ENCODE measurements around the gene ALK. TPM values are rescaled to one million over a fixed set of nuclear protein-coding genes. Genes with fewer than 3 reads are reported as not detected.

Gene ALK
- total RNA-seq, 1 experiment from 2014 or later, result 59.6 TPM

DNA sequence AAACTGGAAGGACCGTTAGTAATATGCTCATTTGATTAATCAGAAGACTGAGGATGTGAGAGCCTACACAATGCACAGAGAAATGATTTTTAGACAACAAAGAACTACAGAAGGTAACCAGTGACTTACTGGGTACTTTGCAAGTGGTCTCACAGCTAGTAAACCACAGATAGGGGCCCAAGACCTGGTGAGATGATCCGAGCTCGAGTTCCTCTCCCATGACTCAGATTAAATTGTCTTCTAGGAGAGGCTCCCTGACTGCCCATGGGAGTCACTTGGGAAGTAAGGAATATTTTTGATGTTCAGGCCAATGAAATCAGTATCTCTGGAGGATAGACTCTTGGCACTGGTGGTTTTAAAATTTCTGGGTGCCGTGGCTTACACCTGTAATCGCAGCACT is 586.0 kb downstream of the ALK start:
- peaks cover 32% of the 10 kb centered on the region for H3K4me1 ChIP-seq
- H3K36me3 ChIP-seq, result no peaks in the 10 kb centered on the region
- peak in 1 of 2 experiments; percentile 31 for DNase-seq
- no peak overlapping the region for H3K4me3 ChIP-seq
- H3K9me3 ChIP-seq (replicated peaks), result no peaks in the 10 kb centered on the region
- H3K27me3 ChIP-seq, result no peaks in the 10 kb centered on the region
- no peak overlapping the region; the same call in 1 of the 2 replicates for H3K27ac ChIP-seq

DNA sequence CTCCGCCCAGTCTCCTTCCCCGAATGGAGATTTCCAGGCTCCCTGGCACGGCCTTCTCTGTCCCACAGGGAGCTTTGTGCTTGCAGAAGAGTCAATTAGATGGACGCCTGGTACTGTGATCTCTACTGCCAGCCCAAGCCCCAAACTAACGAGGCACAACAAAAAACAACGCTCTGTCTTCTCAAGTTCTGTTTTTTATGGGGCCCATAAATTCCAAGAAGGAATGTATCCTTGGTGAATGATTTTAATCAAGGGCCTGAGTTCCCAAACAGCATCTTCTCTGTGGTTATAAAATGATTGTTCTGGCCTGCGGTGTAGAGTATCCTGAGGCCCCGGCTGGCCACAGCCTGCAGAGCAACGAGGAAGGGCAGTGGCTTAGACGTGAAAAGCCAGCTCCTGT is 586.7 kb downstream of the ALK start:
- peaks cover 32% of the 10 kb centered on the region for H3K4me1 ChIP-seq
- no peak for DNase-seq
- H3K36me3 ChIP-seq, result no peaks in the 10 kb centered on the region
- H3K4me3 ChIP-seq, result no peak overlapping the region
- no peaks in the 10 kb centered on the region for H3K27me3 ChIP-seq
- no peak overlapping the region for H3K27ac ChIP-seq
- H3K9me3 ChIP-seq (replicated peaks), result no peaks in the 10 kb centered on the region

DNA sequence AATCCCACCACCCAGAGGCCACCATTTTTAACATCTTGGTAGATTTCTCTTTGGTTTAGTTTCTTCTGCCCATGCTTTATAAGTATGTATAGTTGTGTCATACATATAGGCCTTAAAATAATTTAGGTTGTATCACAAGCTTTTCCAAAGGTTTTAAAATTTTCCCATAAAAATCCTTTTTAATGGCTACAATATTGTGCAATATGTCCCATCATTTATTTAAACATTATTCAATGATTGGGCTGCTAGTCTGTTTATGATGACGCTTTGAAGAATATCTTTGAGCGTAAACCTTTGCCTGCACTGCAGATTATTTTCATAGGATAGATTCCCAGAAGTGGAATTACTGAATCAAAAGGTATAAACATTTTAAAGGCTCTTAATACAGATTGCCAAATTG is 588.8 kb downstream of the ALK start:
- DNase-seq, result no peak
- Histone ChIP-seq H3K4me3 (no peak overlapping the region), H3K4me1 (peaks cover 28% of the 10 kb centered on the region), H3K9me3 (replicated peaks) (no peaks in the 10 kb centered on the region), H3K36me3 (no peaks in the 10 kb centered on the region), H3K27ac (no peak overlapping the region), H3K27me3 (no peaks in the 10 kb centered on the region)

DNA sequence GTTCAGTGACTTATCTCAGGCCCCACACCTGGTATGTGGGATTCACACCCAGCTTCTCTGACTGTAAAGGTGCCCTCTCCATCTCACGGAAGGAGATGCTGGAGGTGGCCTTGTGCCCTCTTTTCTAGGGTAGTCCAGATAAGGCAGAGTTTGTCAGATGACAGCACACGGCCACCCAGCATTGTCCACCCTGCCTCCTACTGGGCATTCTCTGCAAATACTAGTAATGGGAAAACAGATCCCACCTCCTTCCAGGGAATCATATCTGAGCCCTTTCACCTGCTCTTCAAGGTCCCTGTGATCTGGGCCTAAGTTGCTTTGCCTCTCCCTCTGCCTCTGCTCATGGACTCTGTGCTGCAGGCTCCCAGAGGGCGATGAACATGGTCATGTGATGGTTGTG is 591.5 kb downstream of the ALK start:
- H3K4me3 ChIP-seq, result no peak overlapping the region
- peaks cover 1% of the 10 kb centered on the region for H3K4me1 ChIP-seq
- no peak overlapping the region for H3K27ac ChIP-seq
- H3K9me3 ChIP-seq (replicated peaks), result no peaks in the 10 kb centered on the region
- no peaks in the 10 kb centered on the region; the same call in 1 of the 2 replicates for H3K36me3 ChIP-seq
- DNase-seq, result no peak
- no peaks in the 10 kb centered on the region for H3K27me3 ChIP-seq

DNA sequence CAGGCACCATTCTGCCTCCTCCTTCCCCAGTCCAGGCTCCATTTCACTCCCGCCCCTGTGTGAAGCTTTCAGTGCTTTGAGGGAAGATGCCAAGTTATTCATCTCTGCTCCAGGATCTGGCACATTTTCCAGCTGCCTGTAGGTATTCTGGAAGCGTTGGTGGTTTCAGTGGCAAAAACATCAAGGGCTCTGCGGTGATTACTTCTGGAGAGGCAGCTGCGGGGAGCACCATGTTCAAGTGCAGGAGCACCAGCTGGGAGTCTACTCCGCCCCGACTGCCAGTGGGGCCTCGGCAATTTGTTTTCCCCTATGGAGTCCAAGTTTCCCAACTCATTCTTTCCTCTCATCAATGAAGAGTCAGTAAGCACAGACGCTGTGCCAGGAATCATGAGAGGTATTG is 594.5 kb downstream of the ALK start:
- H3K27ac ChIP-seq, result no peak overlapping the region
- no peaks in the 10 kb centered on the region for H3K27me3 ChIP-seq
- H3K36me3 ChIP-seq, result no peaks in the 10 kb centered on the region; the same call in 1 of the 2 replicates
- no peaks in the 10 kb centered on the region for H3K9me3 ChIP-seq (replicated peaks)
- H3K4me1 ChIP-seq, result peaks cover 17% of the 10 kb centered on the region
- no peak for DNase-seq
- no peak overlapping the region for H3K4me3 ChIP-seq

DNA sequence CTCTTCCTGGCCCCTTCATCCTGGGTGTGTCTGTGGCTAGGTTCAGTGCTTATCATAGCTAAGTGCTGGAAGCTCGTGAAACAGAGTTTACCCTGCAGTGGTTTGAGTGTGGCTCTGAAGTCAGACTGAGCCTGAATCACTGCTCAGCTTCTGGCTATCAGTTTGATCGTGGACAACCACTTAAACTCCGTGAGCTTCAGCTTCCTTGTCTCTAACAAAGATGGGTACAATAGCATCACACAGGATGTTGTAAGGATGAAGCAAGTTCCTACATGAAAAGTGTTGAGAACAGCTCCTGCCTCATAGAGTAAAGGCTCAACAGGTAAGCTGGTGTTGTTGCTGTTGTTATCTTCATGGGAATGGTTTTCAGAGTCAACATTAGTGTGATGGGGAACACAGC is 595.8 kb downstream of the ALK start:
- no peak for DNase-seq
- Histone ChIP-seq H3K4me3 (no peak overlapping the region), H3K4me1 (peaks cover 17% of the 10 kb centered on the region), H3K36me3 (peaks cover 6% of the 10 kb centered on the region; the same call in 1 of the 2 replicates), H3K27me3 (no peaks in the 10 kb centered on the region), H3K9me3 (replicated peaks) (no peaks in the 10 kb centered on the region), H3K27ac (no peak overlapping the region)

DNA sequence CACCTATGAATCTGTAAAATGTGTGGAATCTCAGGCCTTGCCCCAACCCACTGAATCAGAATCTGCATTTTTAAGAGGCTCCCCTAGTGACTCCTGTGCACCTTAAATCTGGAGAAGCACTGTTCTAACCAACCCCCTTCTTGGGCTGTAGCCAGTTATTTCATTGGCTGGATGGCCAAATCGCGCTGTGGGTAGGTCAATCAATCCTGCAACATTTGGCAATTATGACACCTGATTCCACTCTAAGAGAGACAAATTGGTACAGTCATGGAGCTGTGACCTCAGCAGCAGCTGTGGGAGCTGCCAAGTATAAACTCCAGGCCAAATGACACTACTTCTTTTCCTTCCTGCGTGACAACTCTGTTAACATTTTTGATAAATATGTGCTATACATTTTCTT is 597.4 kb downstream of the ALK start:
- H3K9me3 ChIP-seq (replicated peaks), result no peaks in the 10 kb centered on the region
- DNase-seq, result peak; percentile 58 to 75
- peaks cover 17% of the 10 kb centered on the region for H3K36me3 ChIP-seq
- H3K4me1 ChIP-seq, result peaks cover 17% of the 10 kb centered on the region
- H3K27ac ChIP-seq, result peak overlapping the region; percentile 56
- H3K4me3 ChIP-seq, result no peak overlapping the region
- no peaks in the 10 kb centered on the region for H3K27me3 ChIP-seq

DNA sequence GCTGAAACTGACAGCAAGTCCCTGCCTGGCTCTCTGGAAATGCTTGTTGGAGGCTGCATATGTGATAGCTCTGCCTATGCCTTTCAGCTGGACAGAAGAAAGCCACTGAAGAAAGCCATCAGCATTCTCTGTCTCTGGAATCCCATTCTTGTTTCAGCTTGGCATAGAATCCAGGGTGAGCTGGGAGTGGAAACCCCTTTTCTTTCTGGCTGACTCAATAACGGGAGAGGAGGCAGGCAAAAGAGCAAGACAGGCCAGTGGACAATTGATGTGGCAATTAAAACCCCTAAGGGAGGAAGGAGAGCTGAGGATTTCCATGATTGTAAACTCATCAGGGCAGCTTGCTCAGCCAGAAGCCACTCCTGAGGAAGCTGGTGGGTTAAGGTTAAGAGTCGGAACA is 598.1 kb downstream of the ALK start:
- Histone ChIP-seq H3K4me1 (peaks cover 17% of the 10 kb centered on the region), H3K27ac (peak overlapping the region; percentile 56; the same call in 1 of the 2 replicates), H3K27me3 (no peaks in the 10 kb centered on the region), H3K36me3 (peaks cover 17% of the 10 kb centered on the region), H3K4me3 (no peak overlapping the region), H3K9me3 (replicated peaks) (no peaks in the 10 kb centered on the region)
- DNase-seq, result no peak

DNA sequence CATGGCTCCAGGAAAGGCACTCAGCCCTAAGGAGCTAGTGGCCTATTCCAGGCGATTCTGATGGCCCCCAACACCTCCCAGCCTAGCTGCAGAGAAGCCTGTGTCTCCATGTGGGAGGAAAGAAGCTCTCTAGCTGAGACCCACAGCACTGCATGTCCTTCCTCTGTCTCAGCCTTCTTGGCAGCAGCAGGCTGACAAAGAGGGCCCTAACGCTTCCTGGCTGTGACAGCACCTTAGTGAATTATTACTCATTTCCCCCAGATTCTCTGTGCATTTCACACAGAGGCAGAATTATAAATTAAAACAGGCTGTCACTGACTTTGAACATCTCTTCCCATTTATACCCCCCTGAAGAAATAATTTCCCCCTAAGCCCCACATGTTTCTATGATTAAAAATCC is 599.4 kb downstream of the ALK start:
- Histone ChIP-seq H3K9me3 (replicated peaks) (no peaks in the 10 kb centered on the region), H3K36me3 (peaks cover 17% of the 10 kb centered on the region), H3K27ac (no peak overlapping the region), H3K27me3 (no peaks in the 10 kb centered on the region), H3K4me3 (no peak overlapping the region), H3K4me1 (peaks cover 17% of the 10 kb centered on the region)
- no peak for DNase-seq

DNA sequence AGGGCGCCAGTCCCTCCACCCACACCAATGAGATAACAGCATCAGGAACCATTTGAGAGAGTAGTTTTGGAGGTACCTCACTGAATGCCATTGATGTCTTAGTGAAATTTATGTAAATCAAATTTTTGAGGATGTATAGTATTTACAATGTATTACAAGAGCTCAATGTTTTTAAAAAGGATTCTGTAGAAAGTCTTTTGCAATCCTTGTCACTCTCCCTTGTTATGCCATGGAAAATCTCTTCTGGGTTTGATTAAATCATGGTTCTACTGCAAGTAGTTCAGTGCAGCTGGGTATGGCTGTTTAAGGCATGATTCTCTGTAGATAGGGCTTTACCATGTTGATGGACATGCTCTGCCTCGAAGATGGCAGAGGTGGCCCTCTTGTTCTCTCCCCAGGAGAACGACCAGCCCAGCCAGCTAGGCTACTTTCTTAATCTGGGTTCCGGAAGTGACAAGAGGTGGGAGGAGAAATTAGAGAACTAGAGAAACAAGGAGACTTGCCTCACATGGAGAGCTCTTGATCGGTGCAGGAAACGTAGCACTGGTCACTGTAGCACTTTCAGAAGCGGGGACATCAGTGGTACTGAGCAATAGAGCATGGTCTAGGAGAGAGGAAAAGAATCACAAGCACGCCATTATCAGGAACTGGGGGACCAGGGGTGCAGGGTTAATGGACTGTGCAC is 603.4 kb downstream of the ALK start:
- Histone ChIP-seq H3K36me3 (peaks cover 20% of the 10 kb centered on the region), H3K27me3 (no peaks in the 10 kb centered on the region), H3K27ac (no peak overlapping the region), H3K4me1 (no peaks in the 10 kb centered on the region), H3K9me3 (replicated peaks) (no peaks in the 10 kb centered on the region), H3K4me3 (no peak overlapping the region)
- no peak for DNase-seq

DNA sequence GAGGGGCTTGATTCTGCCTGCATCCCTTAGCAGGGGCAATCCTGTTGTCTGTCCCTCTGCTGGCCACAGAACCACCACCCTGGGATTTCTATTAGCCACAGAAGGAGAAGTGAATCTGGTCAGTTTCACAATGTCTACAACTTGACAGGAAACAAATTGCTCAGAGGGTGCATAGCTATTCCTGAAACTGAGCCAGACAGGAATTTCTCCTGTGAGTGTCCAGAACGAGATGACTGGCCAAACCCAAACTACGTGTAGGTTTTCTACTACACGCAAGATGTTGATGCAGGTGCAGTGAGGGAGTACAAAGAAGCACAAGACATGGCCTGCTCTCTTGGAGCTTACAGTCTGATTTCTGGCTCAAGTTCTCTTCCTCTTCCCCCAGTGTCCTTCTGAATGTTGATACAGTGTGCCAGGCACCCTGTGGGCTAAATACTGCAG is 604.3 kb downstream of the ALK start:
- no peaks in the 10 kb centered on the region for H3K27me3 ChIP-seq
- no peak for DNase-seq
- no peaks in the 10 kb centered on the region; the same call in 1 of the 2 replicates for H3K4me1 ChIP-seq

DNA sequence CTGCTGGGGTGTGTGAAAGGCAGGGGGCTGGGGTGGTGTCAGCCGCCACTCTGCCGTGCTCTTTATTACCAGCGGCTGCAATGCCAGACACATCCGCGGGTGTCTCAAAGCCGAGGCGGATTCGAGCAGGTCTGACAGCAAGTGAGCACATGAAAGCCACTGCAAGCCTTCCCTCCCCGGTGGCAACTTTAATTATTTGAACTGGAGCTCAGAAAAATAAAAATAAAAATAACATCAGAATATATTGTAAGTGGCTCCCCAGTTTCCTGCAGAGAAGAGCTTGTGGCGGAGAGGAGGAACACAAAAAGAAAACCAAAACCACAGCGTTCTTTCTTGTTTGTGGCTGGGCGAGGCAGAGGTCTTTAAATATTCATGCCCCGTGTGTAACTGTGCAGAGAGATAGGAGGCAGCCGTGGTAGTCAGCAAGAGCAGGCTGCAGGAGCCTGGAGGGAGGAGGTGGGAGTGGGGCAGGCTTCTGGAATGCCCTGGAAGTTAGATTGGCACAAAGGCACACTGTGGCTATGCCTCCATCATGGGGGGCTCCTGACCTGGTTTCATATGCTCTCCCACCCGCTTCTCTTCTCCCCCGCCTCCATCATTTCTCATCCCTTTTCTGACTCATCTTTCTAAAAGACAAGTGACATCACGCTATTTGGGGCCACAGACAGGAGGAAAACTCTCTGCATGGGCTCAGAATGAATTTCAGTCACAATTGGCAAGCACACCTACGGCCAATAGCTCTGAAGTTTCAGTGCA is 606.4 kb downstream of the ALK start:
- Histone ChIP-seq H3K27me3 (no peaks in the 10 kb centered on the region), H3K27ac (no peak overlapping the region), H3K4me3 (no peak overlapping the region)

More for the DNA sequence above, 604.3 kb downstream of the ALK start:
- H3K9me3 ChIP-seq (replicated peaks), result no peaks in the 10 kb centered on the region
- H3K36me3 ChIP-seq, result peaks cover 20% of the 10 kb centered on the region
- no peak overlapping the region for H3K4me3 ChIP-seq
- H3K27ac ChIP-seq, result no peak overlapping the region

DNA sequence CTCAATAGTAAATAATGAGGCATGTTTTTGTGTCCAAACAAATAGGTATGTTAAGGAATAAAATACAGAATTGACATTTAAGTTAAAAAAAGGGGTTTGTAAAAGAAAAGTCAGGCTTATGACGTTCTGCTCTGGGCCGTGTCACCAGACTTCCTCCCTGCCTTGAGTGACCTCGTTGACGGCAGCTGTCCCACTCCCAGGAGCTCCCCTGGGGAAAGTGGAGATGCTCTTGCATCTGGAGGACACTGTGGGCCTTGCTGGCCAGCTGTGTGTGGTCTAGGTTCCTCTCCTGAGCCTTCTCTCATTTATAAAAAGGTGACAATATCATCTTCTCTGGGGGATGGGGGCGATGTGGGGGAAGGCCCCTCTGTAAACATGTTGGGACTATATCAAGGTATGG is 609.9 kb downstream of the ALK start:
- H3K36me3 ChIP-seq, result 0 out of 2 replicates have a peak, but pooled peaks cover 4% of the 10 kb centered on the region
- H3K27ac ChIP-seq, result peak overlapping the region; percentile 3; the same call in 1 of the 2 replicates
- H3K4me3 ChIP-seq, result no peak overlapping the region
- no peaks in the 10 kb centered on the region for H3K27me3 ChIP-seq
- H3K4me1 ChIP-seq, result peaks cover 23% of the 10 kb centered on the region
- no peaks in the 10 kb centered on the region for H3K9me3 ChIP-seq (replicated peaks)
- peak; percentile 45 to 61 for DNase-seq

More for the DNA sequence above, 606.4 kb downstream of the ALK start:
- H3K36me3 ChIP-seq, result peaks cover 8% of the 10 kb centered on the region
- DNase-seq, result no peak
- H3K9me3 ChIP-seq (replicated peaks), result no peaks in the 10 kb centered on the region
- peaks cover 15% of the 10 kb centered on the region for H3K4me1 ChIP-seq

DNA sequence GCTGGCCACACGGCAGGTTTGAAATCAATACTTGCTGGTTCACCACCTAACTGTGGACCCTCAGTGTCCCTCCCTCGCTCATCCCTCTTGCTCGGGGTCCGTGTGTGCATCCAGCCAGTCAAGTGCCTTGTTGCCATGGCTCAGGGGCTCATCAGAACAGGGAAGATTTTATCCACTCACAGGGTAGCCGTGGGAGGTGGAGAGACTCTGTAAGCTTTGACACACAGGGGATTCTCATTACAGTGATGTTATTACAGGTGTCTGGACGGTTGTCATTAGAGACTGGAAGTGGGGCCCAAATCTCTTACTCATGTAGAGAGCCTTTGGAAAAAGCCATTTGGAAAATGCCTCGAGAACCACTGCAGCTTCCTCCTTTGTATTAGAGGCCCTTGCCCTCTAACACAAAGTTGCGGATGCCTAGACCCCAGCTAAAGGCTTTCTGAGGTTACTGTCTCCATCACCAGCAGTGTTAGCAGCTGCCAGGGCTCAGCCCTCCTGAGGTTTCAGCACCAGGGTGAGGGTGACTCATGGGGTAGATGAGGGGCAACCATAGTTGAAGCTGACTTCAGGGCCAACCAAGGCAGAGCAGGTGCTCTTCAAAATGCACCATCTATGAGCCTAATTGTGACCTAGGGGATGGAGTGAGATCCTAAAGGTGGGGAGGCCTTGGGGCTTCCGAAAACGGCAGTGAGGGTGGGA is 610.6 kb downstream of the ALK start:
- Histone ChIP-seq H3K27me3 (no peaks in the 10 kb centered on the region), H3K4me3 (no peak overlapping the region), H3K36me3 (no peaks in the 10 kb centered on the region), H3K27ac (peak overlapping the region; percentile 13; the same call in 1 of the 2 replicates), H3K9me3 (replicated peaks) (no peaks in the 10 kb centered on the region), H3K4me1 (peaks cover 23% of the 10 kb centered on the region)
- peak; percentile 73 to 78 for DNase-seq

All from SJCRH30 (cell line).